Mucosa of stomach (tissue), 1 donor: ENCODE measurements around the gene DLX3.
A peak's percentile ranks its signal among the peaks of the same experiment; 100 is the strongest.

ENCODE experiments used
- H3K27me3 ChIP-seq: one replicate; pipeline ENCODE4 v1.7.0; 2013; ENCODE audit warnings: mild to moderate bottlenecking, low read length; ENCODE audit not compliant: control insufficient read depth, insufficient read depth
- H3K36me3 ChIP-seq: one replicate; pipeline ENCODE4 v1.7.0; 2013; ENCODE audit warnings: low read length; ENCODE audit not compliant: control insufficient read depth, insufficient read depth
- H3K4me1 ChIP-seq: one replicate; pipeline ENCODE4 v1.7.0; 2013; ENCODE audit warnings: mild to moderate bottlenecking, low read length; ENCODE audit not compliant: control insufficient read depth, insufficient read depth
- H3K4me3 ChIP-seq: one replicate; pipeline ENCODE4 v1.7.0; 2013; ENCODE audit warnings: low read length
- H3K9ac ChIP-seq: one replicate; pipeline ENCODE4 v1.7.0; 2013; ENCODE audit warnings: mild to moderate bottlenecking, low read length, moderate library complexity
- H3K9me3 ChIP-seq: one replicate; pipeline ENCODE4 v1.7.0; 2013; ENCODE audit warnings: mild to moderate bottlenecking, low read length, moderate library complexity; ENCODE audit not compliant: control insufficient read depth
- donor health status: Pancreatic carcinoma.

Gene DLX3

DNA sequence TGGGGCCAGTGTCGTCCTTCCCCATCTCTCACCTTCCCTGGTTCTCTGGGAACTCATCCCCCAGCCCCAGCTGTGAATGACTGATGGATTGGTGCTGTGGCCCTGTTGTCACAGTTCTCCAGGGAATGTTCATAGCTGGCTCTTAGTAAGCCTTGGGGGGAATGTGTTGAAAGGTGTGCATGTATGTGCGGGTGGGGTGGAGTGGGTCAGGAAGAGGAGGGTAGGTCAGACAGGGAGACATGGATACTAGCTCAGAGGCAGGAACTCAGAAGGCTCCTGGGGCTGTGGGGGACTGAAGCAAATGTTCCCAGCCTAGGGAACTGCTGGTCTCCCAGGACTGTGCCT lies 21.8 kb downstream of the DLX3 start:
- H3K36me3 ChIP-seq: no peaks in the 10 kb centered on the region
- H3K4me3 ChIP-seq: no peak overlapping the region
- peaks cover 88% of the 10 kb centered on the region for H3K27me3 ChIP-seq
- no peaks in the 10 kb centered on the region for H3K9me3 ChIP-seq
- H3K9ac ChIP-seq: no peak overlapping the region
- H3K4me1 ChIP-seq: peaks cover 19% of the 10 kb centered on the region

DNA sequence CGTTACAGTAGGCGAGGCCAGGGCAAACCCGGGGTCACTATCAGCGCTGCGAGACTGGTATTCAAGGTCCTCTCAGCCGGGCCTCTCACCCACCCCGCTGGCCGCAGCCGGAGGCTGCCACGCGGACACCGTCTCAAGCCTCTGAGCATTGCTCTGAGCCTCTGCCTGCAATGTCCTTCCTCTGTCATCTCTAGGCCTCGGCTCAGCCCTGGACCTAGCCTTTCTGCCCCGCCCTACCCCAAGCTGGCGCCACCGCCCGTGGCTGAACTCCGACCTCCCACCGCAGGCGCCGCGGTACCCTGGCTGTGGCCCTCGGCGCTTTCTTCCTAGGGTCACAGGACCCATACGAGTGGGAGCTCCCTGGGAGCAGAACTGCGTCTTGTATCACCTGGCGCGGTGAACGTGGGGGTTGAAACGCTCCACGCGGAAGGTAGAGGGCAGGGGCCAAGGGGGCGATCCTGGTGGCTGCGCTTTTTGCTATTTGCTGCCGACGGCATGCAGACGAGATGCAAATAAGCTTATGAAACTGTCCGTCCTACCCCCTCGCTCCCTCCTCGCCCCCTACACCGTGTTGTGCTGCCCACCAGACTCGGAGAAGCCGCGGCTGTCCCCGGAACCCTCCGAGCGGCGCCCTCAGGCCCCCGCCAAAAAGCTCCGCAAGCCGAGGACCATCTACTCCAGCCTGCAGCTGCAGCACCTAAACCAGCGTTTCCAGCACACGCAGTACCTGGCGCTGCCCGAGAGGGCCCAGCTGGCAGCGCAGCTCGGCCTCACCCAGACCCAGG lies 22.3 kb downstream of the DLX3 start:
- H3K4me3 ChIP-seq: no peak overlapping the region
- H3K36me3 ChIP-seq: no peaks in the 10 kb centered on the region
- no peak overlapping the region for H3K9ac ChIP-seq
- H3K4me1 ChIP-seq: peaks cover 19% of the 10 kb centered on the region
- no peaks in the 10 kb centered on the region for H3K9me3 ChIP-seq
- H3K27me3 ChIP-seq: peaks cover 91% of the 10 kb centered on the region

DNA sequence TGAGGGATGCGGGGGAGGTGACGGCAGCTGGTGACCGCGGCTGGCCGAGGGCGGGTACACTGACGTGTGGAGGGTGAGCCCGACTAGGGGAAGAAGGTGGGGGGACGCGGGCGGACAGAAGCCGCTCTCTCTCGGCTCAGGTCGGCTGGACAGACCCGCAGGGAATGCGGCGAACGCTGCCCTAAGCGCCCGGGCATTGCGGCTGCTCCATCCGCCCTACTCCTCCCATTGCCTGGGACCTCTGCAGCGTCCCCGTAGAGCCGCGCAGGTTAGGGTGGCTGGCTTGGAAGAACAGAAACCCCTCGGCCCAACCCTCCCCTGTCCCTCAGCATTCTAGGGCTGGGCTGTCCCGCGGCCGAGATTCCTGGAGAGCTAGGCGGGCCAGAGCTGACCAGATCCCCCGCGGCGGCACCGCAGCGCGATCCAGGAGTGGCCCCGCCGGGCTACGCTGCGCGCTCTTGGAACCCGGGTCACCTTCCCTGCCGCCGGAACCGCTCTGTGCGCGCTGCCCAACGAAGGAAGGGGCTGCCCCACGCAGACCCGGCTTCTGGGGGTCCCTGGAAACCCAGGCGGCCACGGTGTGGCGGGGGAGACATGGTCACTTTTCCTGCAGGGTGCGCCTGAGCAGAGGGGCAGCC lies 23.1 kb downstream of the DLX3 start:
- Histone ChIP-seq H3K27me3 (peaks cover 97% of the 10 kb centered on the region), H3K9me3 (no peaks in the 10 kb centered on the region), H3K4me1 (peaks cover 19% of the 10 kb centered on the region), H3K9ac (no peak overlapping the region), H3K4me3 (no peak overlapping the region), H3K36me3 (no peaks in the 10 kb centered on the region)

DNA sequence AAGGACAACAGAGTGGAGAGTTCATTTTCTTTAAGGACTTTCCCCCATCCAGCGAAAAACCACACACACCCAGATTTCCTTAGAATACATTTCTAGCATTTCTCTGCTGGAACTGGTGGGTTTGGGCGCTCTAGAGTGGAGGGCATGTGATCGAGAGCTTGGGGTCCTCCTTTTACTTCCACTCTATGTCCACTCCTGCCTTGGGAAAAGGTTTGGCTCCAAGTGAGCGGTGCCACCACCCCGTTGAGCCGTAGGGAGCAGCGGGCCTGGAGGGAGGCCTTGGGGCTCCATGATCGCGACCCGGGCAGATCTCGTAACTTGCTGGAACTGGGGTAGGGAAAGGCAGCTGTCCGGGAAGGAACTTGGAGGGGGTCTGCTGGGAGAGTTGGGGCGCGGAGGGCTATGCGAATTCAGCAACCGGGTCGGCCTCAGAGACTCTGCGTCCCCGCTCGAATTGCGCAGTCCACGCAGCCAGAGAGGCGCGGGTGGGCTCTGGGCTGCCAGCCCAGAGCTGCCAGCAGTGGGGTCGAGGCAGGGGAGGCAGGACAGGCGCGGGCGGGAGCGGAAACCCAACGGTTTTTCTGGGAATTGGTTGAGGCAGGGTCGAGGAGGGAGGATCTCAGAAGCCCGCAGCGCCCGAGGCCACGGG lies 23.7 kb downstream of the DLX3 start:
- no peak overlapping the region for H3K4me3 ChIP-seq
- no peak overlapping the region for H3K9ac ChIP-seq
- H3K4me1 ChIP-seq: peaks cover 19% of the 10 kb centered on the region
- no peaks in the 10 kb centered on the region for H3K9me3 ChIP-seq
- H3K27me3 ChIP-seq: peaks cover 98% of the 10 kb centered on the region
- no peaks in the 10 kb centered on the region for H3K36me3 ChIP-seq

DNA sequence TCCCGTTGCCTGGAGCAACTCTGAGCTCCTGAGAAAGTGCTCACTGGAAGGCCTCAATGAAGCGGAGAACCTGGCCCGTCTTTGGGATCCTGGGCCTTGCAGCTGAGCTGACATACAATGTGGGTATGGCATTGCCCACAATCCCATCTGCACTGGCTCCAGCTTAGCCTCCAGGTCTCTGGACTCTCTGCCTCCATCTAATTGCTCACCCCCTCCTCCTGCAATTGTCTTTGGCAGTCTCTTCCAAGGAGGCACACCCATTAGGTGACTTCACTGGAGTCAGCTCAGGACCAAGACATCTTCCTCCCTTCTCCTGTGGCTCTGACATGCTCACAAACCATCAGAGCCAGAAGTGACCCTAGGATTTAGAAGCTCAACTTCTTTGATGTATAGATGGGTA lies 24.5 kb downstream of the DLX3 start:
- peaks cover 19% of the 10 kb centered on the region for H3K4me1 ChIP-seq
- H3K4me3 ChIP-seq: no peak overlapping the region
- no peaks in the 10 kb centered on the region for H3K36me3 ChIP-seq
- H3K9me3 ChIP-seq: no peaks in the 10 kb centered on the region
- peaks cover 99% of the 10 kb centered on the region for H3K27me3 ChIP-seq
- H3K9ac ChIP-seq: no peak overlapping the region

DNA sequence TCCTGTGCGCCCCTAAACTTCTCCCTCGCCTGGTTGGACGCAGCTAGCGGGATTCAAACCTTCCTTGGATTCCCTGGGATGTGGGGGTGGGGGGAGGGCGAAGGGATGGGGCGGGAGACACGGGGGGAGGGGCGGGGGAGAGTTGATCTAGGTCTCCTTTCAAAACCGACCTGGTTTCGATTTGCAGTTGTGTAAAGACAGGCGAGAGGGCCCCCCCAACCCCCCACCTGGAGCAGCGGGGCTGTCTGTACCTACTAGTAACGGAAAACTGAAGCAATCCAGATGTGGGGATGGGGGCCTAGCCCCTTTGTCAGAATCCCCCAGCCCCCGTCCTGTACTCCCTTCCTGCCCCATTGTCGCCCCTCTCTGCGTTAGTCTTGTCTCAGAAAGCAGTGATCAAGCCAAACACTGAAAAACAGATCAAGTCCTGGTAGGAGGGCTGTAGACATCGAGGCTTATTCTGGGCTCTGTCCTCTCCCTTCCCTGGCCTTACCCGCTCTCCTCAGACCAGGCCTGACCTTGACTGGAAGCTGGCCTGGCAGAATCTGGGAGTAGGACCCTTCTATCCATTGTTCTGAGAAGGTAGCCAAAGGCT lies 25.1 kb downstream of the DLX3 start:
- Histone ChIP-seq H3K9me3 (no peaks in the 10 kb centered on the region), H3K27me3 (peaks cover 99% of the 10 kb centered on the region), H3K9ac (no peak overlapping the region), H3K4me1 (peaks cover 19% of the 10 kb centered on the region), H3K4me3 (no peak overlapping the region), H3K36me3 (no peaks in the 10 kb centered on the region)

DNA sequence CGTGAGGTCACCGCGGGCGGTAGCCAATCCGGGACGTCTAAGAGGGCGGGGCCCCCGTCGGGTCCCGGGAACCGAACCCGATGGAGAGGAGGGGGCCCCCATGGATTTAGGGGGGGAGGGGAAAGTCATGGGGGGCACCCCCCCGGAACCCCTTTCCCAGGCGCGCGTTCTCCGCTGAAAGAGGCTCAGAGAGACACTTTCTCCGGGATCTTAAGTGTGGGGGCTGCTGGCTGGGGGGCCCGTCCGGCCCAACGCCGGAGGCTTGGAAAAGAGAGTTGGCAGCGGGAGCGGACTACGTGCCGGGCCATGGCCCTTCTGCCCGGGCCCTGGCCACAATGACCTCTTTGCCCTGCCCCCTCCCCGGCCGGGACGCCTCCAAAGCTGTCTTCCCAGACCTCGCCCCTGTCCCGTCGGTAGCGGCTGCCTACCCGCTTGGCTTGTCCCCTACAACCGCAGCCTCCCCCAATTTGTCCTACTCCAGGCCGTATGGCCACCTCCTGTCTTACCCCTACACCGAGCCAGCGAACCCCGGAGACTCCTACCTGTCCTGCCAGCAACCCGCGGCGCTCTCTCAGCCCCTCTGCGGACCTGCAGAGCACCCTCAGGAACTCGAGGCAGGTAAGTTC lies 25.8 kb downstream of the DLX3 start, which contains the start of gene DLX4:
TSS of gene DLX4 (plus strand) at position 57 of the 626 bp plus-strand sequence. CDS start at position 336, 279 bp downstream.
- Histone ChIP-seq H3K9ac (no peak within 1 kb of the TSS), H3K4me1 (peaks cover 19% of the 10 kb centered on the region), H3K4me3 (peak within 1 kb of the TSS; percentile 56), H3K36me3 (no peaks in the 10 kb centered on the region), H3K27me3 (peaks cover 99% of the 10 kb centered on the region), H3K9me3 (no peaks in the 10 kb centered on the region)

DNA sequence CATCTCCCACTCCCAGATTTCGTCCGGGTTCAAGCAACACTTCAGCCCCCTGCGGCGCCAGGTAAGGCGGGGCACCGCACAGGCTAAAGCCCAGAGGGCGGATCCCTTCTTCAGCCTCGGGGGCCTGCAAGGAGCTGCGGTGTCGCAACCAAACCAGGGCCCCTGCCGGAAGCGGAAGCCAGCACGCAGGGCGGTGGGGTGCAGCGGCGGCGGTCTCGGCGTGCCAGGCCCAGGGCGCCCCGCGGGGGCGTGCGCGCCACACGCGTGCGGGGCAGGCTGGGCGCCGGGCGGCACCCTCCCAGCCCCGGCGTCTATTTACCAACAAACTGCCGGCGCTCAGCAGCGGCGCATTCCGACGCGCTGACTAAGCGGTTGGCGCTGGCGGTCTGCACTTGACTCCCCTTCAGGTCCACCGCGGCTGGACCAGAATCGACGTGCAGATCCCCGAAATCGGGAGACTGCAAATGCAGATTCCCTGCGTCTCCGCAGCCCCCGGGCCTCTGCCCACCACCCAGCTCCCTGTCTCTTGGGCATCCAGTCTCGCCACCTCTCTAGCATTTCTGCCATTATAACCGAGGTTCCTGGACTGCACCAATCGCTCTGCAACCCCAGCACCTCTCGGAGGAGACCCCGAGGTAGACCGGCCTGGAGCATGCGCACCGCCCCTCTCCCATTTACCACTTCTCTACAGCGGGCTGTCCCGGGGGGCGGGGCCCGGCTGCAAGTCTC lies 26.5 kb downstream of the DLX3 start:
- no peaks in the 10 kb centered on the region for H3K36me3 ChIP-seq
- peaks cover 19% of the 10 kb centered on the region for H3K4me1 ChIP-seq
- H3K4me3 ChIP-seq: peak overlapping the region; percentile 56
- H3K9me3 ChIP-seq: no peaks in the 10 kb centered on the region
- no peak overlapping the region for H3K9ac ChIP-seq
- peaks cover 99% of the 10 kb centered on the region for H3K27me3 ChIP-seq

DNA sequence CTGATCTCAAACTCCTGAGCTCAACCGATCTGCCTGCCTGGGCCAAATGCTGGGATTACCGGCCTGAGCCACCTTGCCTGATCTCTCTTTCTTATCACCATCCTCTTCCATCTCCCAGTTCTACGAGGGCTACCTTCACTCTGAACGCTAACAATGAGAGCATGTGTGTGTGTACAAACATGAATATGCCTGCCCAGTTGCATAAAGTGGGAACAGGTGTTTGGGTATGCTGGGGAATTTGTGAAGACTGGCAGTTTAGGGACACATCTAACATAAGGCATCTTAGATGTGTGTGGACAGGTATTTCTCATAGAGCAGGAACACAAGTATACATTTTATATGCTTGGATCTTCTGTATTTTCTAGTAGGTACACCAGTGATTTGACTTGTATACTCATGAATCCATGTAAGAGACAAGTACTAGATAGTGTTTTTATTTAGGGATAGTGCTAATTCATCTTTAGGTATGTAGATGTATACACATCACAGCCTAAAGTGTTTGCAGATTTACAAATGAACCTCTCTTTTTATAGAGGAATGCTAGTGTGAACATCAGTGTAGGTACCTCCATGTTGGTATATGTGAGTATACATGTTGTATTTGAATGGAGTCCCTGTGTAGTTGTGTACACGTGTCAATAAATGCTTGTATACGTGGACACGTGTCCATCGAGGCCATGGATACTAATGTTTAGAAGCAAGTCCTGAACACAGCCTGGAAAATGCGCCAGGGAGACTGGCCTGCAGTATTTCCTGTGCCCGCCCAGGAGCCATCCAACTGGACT lies 27.2 kb downstream of the DLX3 start:
- H3K4me3 ChIP-seq: peak overlapping the region; percentile 27
- H3K36me3 ChIP-seq: no peaks in the 10 kb centered on the region
- no peak overlapping the region for H3K9ac ChIP-seq
- no peaks in the 10 kb centered on the region for H3K9me3 ChIP-seq
- peaks cover 19% of the 10 kb centered on the region for H3K4me1 ChIP-seq
- H3K27me3 ChIP-seq: peaks cover 99% of the 10 kb centered on the region

DNA sequence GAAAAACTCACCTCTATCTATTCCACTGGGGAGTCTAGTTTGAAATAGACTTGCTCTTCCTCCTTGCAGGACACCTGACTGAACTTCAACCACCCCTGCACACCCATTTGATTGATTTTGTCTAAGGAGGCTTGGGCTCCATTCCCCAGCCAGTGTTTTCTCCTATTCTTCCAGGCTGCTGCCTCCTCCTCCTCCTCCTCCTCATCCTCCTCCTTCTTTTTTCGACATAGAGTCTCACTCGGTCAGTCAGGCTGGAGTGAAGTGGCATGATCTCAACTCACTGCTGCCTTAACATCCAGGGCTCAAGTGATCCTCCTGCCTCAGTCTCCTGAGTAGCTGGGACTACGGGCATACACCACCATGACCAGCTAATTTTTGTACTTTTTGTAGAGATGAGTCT lies 27.8 kb downstream of the DLX3 start:
- H3K9ac ChIP-seq: no peak overlapping the region
- no peaks in the 10 kb centered on the region for H3K9me3 ChIP-seq
- no peak overlapping the region for H3K4me3 ChIP-seq
- peaks cover 13% of the 10 kb centered on the region for H3K4me1 ChIP-seq
- peaks cover 99% of the 10 kb centered on the region for H3K27me3 ChIP-seq
- H3K36me3 ChIP-seq: no peaks in the 10 kb centered on the region

DNA sequence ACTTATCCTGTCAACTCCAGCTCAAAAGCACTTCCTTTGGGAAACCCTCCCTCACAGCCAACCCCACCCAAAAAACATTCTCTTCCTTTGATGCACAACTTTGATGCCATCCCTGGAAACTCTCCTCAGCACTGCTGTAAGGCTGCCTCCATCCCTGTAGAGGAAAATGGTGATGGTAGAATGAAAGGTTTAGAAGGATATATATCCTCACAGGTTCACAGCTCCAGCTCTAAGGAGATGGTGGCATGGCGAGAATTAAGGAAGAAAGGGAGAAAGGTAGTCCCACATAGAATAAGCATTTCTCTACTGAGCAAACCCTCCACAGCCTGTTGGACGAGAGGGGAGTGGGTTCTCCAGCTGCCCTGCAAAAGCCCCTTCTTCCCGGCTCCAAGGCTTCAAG lies 28.3 kb downstream of the DLX3 start:
- H3K4me1 ChIP-seq: peaks cover 10% of the 10 kb centered on the region
- no peaks in the 10 kb centered on the region for H3K36me3 ChIP-seq
- H3K27me3 ChIP-seq: peaks cover 97% of the 10 kb centered on the region

More for the DNA sequence above, 28.3 kb downstream of the DLX3 start:
- Histone ChIP-seq H3K9me3 (no peaks in the 10 kb centered on the region), H3K4me3 (no peak overlapping the region), H3K9ac (no peak overlapping the region)
